ENCODE data around the gene RIC8B. TPM values are rescaled to one million over a fixed set of nuclear protein-coding genes. Genes with fewer than 3 reads are reported as not detected.

RIC8B gene
- total RNA-seq, 4 donors from 2014 or later, result 10.5 to 19.5 (median 16.6) TPM

DNA sequence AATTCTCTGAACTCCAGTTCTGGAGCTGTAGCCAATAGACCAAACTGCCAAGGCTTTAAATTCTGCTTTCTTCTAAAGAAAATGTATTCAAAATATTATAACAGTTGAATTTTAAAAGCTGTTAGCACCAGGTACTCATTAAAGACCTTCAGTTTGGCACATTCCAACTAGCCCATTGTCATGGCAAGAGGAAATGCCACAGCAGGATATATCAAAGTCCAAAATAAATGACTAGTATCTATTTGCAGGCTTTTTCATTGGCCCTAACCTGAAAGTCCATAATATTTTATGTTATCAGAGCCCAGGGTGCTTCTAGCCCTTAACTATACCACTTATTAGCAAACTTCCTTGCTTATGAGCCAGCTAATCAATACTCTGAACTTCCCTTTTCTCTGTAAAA is 3.1 kb upstream of the RIC8B start:
- no peak for TF ChIP-seq EP300 (IDR thresholded peaks at IDR 0.05; ENCODE audit: low read depth)
- TF ChIP-seq POLR2AphosphoS5 (IDR thresholded peaks at IDR 0.05), result no peak
- TF ChIP-seq POLR2A (IDR thresholded peaks at IDR 0.05), result no peak
- TF ChIP-seq, protein P1, sequence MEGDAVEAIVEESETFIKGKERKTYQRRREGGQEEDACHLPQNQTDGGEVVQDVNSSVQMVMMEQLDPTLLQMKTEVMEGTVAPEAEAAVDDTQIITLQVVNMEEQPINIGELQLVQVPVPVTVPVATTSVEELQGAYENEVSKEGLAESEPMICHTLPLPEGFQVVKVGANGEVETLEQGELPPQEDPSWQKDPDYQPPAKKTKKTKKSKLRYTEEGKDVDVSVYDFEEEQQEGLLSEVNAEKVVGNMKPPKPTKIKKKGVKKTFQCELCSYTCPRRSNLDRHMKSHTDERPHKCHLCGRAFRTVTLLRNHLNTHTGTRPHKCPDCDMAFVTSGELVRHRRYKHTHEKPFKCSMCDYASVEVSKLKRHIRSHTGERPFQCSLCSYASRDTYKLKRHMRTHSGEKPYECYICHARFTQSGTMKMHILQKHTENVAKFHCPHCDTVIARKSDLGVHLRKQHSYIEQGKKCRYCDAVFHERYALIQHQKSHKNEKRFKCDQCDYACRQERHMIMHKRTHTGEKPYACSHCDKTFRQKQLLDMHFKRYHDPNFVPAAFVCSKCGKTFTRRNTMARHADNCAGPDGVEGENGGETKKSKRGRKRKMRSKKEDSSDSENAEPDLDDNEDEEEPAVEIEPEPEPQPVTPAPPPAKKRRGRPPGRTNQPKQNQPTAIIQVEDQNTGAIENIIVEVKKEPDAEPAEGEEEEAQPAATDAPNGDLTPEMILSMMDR (IDR thresholded peaks at IDR 0.05), result no peak
- peaks cover 4 to 32% (median 9%) of the 10 kb centered on the region in 4 donors for H3K4me1 ChIP-seq
- H3K36me3 ChIP-seq, result no peaks in the 10 kb centered on the region
- no peaks in the 10 kb centered on the region for H3K27me3 ChIP-seq
- peak overlapping the region in 1 of 4 donors; percentile 2 for H3K27ac ChIP-seq
- no peaks in the 10 kb centered on the region for H3K9me3 ChIP-seq
- in situ Hi-C loops (cut with MboI; ENCODE audit: low pct_ligation_motif_present in 1 of 4, low pct_unique_long_range_greater_than_20kb in 1 of 4, low sequenced_read_pairs in 3 of 4) (no loop called here), intact Hi-C loops (cut with DNase I; ENCODE audit: low total_unique reads) (loop anchor here (10.0 kb wide), 1 partner anchor 323 kb away; the partner anchor contains the start of gene CRY1)
- DNase-seq, result no peak
- H3K4me3 ChIP-seq, result no peak overlapping the region

DNA sequence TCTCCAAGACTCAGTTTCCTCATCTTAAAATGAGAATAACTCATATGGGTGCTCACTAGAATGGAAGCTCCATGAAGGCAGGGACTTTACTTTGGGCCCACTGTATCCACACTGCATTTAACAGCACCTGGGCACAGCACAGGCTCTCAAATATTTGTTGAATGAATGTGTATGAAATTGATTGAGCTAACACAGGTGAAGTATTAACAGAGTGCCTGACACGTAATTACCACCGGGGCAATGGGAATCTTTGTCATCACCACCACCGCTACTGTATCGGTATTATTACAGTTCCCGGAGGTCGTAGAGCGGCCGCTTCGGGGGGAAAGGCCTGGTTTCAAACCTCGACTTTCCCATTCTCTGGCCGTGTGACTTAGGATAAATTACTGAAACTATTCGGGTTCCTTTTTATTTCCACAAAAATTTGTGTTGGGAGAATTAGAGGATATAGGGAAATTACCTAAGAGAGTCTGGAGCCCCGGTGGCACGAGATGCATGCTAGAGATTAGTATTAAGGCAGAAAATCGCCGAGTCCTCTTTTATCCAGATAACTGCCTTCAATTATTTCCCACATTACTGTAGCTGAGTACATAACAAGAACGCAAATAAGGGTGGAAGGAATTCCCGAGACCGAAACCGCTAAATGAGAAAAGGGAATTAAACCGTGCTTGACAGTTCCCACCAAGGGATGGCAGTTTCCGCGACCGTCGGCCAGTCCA is 1.0 kb upstream of the RIC8B start:
- no peaks in the 10 kb centered on the region for H3K36me3 ChIP-seq
- peak overlapping the region; percentile 90 to 93 (median 93) for H3K27ac ChIP-seq
- in situ Hi-C loops (cut with MboI; ENCODE audit: low pct_ligation_motif_present in 1 of 4, low pct_unique_long_range_greater_than_20kb in 1 of 4, low sequenced_read_pairs in 3 of 4) (no loop called here), intact Hi-C loops (cut with DNase I; ENCODE audit: low total_unique reads) (loop anchor here (10.0 kb wide), 1 partner anchor 321 kb away; the partner anchor contains the start of gene CRY1)
- H3K27me3 ChIP-seq, result no peaks in the 10 kb centered on the region
- peak overlapping the region; percentile 44 to 96 (median 86) for H3K4me3 ChIP-seq
- H3K9me3 ChIP-seq, result no peaks in the 10 kb centered on the region
- no peak for DNase-seq
- TF ChIP-seq, protein P1 (IDR thresholded peaks at IDR 0.05), result peak in 1 of 5 experiments; percentile 6
- no peak for TF ChIP-seq POLR2AphosphoS5 (IDR thresholded peaks at IDR 0.05)
- peaks cover 6 to 32% (median 10%) of the 10 kb centered on the region in 4 donors for H3K4me1 ChIP-seq
- 7 to 40% methylated on average over 8 to 25 of the region's 25 CpGs for WGBS, 2 donors (ENCODE audit: low coverage in 1 of 2)

DNA sequence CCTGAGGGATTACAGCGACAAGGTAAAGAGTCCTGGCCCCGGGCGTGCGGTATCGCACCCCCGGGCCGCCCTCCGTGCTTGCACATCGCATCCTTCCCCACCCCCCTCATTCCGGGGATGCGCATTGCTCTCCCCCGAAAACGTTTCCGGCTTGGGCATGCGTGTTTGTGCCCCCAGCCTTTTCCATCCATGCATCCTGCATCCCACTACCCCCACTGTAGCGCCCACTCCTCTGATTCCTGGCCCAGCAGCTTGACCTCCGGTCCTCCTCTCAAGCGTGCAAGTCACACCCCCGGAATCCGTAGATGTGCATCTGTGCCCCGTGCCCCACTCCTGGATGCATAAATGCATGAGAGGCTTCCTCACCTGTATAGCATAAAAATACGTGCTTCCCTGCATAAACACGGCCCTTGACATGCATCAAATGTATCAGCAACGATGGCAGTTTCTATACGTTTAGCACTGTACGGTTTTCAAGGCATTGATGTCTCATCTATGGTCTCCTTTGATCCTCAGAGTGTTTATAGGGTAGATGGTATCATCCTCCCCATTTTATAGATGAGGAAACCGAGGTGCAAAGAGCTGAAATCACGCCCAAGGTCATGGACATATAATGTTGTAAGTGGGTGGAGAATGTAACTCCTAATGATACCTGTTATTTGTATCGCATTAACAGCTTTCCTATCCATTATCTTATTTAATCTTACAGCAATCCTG is 484 bp downstream of the RIC8B start:
- TF ChIP-seq, protein P1 (IDR thresholded peaks at IDR 0.05), result no peak
- TF ChIP-seq POLR2AphosphoS5 (IDR thresholded peaks at IDR 0.05), result no peak
- TF ChIP-seq POLR2A (IDR thresholded peaks at IDR 0.05), result no peak
- TF ChIP-seq EP300 (IDR thresholded peaks at IDR 0.05; ENCODE audit: low read depth), result no peak
- in situ Hi-C loops (cut with MboI; ENCODE audit: low pct_ligation_motif_present in 1 of 4, low pct_unique_long_range_greater_than_20kb in 1 of 4, low sequenced_read_pairs in 3 of 4), result no loop called here
- H3K27ac ChIP-seq, result peak overlapping the region; percentile 90 to 93 (median 93)
- H3K9me3 ChIP-seq, result no peaks in the 10 kb centered on the region
- peaks cover 6 to 38% (median 11%) of the 10 kb centered on the region in 4 donors for H3K4me1 ChIP-seq
- 6 to 16% methylated on average over 8 to 29 of the region's 29 CpGs for WGBS, 2 donors (ENCODE audit: low coverage in 1 of 2)
- no peak for DNase-seq
- no peaks in the 10 kb centered on the region for H3K36me3 ChIP-seq
- H3K4me3 ChIP-seq, result peak overlapping the region; percentile 79 to 96 (median 94)
- H3K27me3 ChIP-seq, result no peaks in the 10 kb centered on the region
- intact Hi-C loops (cut with DNase I; ENCODE audit: low total_unique reads), result loop anchor here (10.0 kb wide), 1 partner anchor 320 kb away; the partner anchor contains the start of gene CRY1

DNA sequence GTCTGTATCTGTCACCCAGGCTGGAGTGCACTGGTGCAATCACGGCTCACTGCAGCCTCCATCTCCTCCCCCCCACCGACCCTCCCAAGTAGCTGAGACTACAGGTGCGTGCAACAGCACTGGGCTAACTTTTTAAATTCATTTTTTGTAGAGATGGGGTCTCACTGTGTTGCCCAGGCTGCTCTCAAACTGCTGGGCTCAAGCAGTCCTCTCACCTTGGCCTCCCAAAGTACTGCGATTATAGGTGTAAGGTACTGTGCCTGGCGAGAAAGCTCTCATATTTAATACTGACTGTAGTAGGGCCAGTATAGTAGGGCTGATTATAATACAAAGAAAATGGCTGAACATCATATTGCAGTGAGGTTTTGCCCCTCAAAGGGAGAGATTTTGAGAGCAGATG is 2.4 kb downstream of the RIC8B start:
- intact Hi-C loops (cut with DNase I; ENCODE audit: low total_unique reads), result loop anchor here (10.0 kb wide), 1 partner anchor 318 kb away; the partner anchor contains the start of gene CRY1
- Histone ChIP-seq H3K4me1 (peaks cover 6 to 32% (median 14%) of the 10 kb centered on the region in 4 donors), H3K27ac (no peak overlapping the region), H3K4me3 (no peak overlapping the region), H3K27me3 (no peaks in the 10 kb centered on the region), H3K9me3 (no peaks in the 10 kb centered on the region), H3K36me3 (no peaks in the 10 kb centered on the region)
- DNase-seq, result no peak
- TF ChIP-seq POLR2AphosphoS5 (IDR thresholded peaks at IDR 0.05) (no peak), EP300 (IDR thresholded peaks at IDR 0.05; ENCODE audit: low read depth) (no peak), POLR2A (IDR thresholded peaks at IDR 0.05) (no peak)
- TF ChIP-seq, protein P1 (IDR thresholded peaks at IDR 0.05), result no peak
- 94% methylated on average over 5 of the region's 5 CpGs; no CpG with 5 or more reads in 1 of the 2 donors for WGBS, 2 donors (ENCODE audit: low coverage in 1 of 2)
- in situ Hi-C loops (cut with MboI; ENCODE audit: low pct_ligation_motif_present in 1 of 4, low pct_unique_long_range_greater_than_20kb in 1 of 4, low sequenced_read_pairs in 3 of 4), result no loop called here

Data from transverse colon (tissue), 4 donors.